DMS53 treated with DMSO at 0.1 percent for 48 hours (cell line): ENCODE data around the gene DDX60.
A peak's percentile ranks its signal among the peaks of the same experiment; 100 is the strongest.
"Not testable (repeated sequence)": the region's sequence is repeated elsewhere in the genome, so short reads cannot be mapped to it uniquely, and the experiment has no call there.

ENCODE experiments used
- DNase-seq: peaks from one replicate; lab custom pipeline; 2025; ENCODE audit not compliant: unreplicated experiment; lab: John Stamatoyannopoulos, UW

DDX60 gene, protein sequence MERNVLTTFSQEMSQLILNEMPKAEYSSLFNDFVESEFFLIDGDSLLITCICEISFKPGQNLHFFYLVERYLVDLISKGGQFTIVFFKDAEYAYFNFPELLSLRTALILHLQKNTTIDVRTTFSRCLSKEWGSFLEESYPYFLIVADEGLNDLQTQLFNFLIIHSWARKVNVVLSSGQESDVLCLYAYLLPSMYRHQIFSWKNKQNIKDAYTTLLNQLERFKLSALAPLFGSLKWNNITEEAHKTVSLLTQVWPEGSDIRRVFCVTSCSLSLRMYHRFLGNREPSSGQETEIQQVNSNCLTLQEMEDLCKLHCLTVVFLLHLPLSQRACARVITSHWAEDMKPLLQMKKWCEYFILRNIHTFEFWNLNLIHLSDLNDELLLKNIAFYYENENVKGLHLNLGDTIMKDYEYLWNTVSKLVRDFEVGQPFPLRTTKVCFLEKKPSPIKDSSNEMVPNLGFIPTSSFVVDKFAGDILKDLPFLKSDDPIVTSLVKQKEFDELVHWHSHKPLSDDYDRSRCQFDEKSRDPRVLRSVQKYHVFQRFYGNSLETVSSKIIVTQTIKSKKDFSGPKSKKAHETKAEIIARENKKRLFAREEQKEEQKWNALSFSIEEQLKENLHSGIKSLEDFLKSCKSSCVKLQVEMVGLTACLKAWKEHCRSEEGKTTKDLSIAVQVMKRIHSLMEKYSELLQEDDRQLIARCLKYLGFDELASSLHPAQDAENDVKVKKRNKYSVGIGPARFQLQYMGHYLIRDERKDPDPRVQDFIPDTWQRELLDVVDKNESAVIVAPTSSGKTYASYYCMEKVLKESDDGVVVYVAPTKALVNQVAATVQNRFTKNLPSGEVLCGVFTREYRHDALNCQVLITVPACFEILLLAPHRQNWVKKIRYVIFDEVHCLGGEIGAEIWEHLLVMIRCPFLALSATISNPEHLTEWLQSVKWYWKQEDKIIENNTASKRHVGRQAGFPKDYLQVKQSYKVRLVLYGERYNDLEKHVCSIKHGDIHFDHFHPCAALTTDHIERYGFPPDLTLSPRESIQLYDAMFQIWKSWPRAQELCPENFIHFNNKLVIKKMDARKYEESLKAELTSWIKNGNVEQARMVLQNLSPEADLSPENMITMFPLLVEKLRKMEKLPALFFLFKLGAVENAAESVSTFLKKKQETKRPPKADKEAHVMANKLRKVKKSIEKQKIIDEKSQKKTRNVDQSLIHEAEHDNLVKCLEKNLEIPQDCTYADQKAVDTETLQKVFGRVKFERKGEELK (N-terminal part only)

DNA sequence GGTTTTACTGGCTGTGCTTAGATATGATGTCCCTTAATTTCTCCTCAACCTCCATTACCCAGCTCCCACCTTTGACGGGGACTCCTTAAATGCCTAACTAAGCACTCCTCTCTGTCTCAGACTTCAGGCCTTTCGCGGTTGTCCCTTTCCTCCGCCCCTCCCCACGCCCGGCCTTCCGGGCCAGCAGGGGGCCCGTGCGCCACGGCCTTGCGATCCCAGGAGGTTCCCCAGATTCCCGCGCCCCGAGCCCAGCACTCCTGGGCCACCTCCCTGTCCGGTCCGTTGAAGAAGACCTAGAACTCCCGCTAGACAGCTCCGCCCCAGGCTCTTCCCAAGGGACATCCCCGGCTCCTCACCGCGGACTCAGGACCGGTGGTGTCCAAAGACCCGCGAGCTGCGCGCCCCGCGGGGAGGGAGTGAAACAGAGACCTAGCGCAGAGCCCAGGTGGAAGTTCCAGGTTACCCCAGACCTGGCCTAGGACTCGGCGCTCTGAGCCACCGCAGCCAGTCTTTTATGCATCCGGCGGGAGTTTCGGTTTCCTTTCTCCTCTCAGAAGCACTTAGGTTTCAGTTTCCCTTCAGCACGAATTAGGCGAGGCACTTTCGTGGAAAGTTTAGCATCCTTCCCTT is at the start of gene DDX60:
TSS of gene DDX60 (minus strand) at position 487 of the 630 bp plus-strand sequence. CDS start 7,493 bp downstream, outside the sequence.
- DNase-seq, result peak; percentile 53

DNA sequence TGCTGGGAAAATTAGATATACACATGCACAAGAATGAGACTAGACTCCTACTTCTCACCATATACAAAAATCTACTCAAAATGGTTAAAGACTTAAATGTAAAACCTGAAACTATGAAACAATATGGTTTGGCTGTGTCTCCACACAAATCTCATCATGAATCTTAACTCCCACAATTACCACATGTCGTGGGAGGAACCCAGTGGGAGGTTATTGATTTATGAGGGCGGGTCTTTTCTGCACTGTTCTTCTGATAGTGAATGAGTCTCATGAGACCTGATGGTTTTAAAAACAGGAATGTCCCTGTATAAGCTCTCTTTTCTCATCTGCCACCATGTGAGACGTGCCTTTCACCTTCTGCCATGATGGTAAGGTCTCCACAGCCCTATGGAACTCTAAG is 48.5 kb upstream of the DDX60 start:
- no peak for DNase-seq

DNA sequence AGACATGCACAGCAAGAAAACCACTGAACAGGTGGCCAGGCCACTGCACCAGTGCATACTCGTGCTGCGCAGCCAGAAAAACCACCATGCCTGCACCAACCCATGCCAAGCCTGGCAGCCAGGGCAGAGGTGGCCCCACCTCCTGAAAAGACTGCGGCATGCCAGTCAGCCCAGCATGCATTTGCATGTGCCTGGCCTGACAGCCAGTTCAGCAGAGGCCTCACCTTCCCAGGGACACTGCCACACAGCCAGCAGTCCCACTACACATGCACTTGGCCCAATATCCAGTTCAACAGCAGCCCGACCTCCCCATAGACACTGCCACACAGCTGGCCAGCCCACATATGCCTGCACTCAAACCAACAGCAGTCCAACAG is 43.5 kb upstream of the DDX60 start:
- no peak for DNase-seq

DNA sequence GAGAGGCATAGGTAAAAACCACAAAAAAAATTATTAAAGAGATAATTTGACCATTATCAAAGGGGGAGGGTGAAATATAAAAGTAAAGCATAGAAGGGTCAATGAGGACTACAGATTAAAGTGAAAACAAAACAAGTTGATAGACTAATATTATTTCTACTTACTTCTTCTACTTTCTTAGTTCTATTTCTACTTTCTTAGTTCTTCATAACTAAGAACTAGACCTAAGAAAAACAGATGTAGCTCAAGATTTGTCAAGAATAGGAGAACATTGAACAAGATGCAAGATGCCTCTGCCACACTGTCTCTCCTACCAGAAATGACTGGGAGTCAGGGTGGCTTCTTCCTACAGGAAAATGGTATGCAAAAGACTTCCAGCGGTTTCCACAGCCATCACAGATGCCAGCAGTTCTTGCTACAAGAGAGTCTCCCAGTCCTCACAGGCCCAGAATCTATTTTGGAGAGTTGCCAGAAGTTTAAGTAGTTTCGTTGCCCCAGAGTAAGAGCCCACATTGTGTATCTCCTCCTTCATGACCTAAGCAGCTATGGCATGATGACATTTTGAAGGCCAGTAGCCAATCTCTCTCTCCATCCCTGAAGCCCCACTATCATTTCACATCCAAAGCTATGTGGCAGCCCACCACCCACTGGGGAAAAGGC is 42.9 kb upstream of the DDX60 start:
- DNase-seq, result no peak

DNA sequence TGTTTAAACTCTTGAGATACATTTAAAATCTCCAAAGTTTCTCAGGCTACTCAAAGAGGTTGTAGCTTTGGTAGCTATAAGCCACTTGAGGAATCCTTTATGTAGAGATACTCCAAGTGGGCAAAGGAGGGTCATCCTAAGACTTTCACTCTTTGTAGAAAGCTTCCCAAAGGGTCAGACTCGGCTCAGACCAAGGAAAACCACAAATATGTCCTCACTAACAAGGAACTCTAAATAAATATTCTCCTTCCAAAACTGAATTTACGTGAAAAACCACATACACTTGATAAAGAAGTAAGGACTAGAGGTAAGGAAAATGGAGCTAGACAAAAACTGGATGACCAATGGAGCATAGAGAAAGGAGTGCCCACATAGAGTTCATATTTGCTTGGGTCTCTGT is 41.7 kb upstream of the DDX60 start:
- no peak for DNase-seq

DNA sequence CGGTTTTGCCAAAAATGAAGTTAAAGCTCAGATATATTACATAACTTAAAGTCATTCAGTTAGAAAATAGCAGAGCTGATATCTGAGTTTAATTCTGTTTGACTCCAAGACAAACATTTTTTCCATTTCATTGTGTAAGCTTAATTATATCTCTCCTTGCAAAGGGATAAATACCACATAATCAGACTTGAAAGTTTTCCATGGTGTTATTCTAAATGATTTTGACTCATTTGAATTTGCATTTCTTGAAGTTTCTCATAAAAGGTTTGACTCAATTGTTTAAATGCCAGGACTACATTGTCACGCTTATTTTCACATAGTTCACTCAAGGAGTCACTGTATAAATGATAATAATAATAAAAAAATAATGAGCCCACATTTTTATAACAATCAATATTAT is 39.4 kb upstream of the DDX60 start:
- no peak for DNase-seq

DNA sequence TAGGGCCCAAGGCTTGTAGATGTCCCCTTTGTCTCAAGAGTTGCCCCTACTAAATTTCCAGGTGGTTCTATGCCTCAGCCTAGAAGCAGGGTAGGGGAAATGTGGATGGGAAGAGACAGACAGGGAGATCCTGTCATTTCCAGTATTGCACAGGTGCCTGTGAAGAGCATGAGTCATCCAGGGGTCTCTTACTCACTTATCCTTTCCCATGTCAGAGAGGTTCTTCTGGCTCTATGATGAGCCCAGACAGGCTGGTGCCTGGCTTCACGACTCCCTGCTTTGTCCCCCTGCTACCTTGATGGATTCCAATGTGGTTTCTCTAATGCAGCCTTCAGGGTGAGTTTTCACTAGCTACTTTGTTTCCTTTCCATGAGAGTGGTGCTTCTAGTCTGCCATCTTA is 35.2 kb upstream of the DDX60 start:
- peak; percentile 7 for DNase-seq

DNA sequence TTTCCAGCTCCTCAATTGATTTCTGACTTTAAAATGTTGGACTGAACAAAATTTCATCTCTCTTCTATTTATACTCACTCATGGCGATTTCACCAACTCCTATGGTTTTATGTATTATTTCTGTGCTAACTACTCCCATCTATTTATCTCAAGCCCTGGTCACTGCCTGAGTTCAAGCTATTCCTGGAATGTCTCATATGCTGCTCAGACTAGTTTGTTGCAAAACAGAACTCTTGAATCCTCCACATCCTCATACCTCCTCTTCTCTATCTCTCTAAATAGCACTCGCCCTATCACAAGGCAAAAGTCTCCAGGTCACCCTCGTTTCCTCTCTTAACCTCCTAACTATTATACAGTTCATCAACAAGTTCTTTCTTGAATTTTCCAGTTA is 19.0 kb upstream of the DDX60 start:
- DNase-seq, result no peak

DNA sequence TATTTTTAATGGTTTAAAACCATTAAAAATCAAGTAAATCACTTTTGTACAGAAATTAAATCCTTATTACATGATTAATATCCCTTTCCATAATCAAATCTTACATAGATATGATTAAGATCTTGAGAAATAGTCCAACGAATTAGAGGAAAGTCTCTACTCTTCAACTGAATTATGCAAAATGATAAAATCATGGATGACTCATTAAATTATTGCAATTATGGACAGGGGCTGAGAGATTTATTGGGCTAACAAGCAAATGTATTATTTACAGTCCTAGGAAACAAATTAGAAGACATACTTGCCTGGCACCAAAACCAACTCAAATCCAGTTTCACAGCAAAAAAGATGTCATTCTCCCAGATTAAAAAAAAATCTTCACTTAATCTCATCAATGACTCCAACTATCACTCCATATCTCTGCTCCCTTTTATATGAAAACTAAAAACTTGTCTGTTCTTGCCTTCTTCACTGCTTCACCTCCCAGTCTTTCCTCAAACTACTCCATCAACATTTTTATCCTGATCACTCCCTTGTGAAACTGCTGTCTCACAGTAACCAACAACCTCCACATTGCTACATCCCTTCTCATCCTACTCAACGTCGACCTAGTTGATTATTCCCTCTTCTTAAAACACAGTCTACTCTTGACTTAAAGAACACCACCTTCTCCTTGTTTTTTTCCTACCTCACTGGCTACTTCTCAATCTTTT is 18.4 kb upstream of the DDX60 start:
- DNase-seq, result no peak

DNA sequence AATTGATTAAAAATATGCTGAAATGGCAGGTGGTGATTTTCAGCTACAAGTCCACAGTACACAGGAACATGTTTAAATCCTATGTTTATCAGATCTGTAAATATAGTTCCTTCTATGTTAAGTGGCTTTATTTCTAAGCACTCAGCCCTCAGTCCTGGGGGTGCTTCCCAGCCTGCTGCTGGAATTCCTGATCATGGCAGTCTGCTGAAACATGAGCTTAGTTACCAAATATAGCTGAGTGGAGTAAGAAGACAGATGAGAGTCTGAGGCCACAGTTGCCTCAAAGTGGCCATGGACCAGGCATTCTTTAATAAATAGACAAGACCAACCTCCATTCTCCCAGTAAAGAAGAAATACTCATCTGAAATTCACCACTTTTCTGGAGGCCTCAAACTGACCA is 17.1 kb upstream of the DDX60 start:
- DNase-seq, result no peak

DNA sequence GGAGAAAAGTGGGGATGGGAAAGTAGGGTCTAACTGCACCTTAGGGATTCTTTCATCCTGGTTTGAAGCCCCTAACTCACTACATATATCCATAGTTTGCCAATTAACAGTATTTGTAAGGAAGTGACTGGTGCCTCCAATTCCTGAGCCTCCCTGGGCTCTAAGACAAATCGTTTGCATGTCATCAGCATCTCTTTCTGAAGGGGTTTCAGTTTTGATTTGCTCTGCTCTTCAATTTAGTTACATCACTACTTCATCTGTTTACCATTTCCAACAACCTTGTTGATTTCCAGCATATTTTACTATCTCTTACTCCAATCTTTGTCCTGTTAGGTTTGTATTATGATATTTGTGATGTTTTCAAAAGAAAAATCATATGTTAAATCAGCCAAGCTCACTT is 15.5 kb upstream of the DDX60 start:
- DNase-seq, result no peak

DNA sequence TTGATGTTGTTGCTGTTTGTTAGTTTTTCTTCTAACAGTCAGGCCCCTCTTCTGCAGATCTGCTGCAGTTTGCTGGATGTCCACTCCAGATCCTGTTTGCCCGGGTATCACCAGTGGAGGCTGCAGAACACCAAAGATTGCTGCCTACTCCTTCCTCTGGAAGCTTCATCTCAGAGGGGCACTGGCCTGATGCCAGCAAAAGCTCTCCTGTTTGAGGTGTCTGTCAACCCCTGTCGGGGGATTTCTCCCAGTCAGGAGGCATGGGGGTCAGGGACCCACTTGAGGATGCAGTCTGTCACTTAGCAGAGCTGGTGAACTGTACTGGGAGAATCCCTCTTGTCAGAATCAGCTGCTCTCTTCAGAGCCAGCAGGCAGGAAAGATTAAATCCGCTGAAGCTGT is 12.0 kb upstream of the DDX60 start:
- not testable (repeated sequence) for DNase-seq

DNA sequence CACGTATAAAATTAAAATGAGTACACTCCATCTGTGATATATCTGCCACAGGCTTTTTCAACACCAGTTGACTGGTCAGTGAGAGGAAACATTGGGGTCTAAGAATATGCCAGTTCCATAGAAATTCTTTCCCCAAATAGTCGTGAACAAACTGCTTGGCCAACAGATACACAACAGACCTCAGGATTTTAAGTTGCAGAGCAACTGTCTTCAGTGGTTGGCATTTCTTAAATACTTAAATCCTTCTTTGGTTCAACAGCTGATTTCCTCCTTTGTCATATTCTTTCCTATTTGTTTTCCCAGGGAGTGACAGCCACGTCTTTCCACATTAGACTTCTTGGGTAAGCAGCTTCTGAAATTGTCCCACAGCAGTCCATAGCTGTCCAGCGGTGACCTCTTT is 7.0 kb upstream of the DDX60 start:
- DNase-seq, result no peak

DNA sequence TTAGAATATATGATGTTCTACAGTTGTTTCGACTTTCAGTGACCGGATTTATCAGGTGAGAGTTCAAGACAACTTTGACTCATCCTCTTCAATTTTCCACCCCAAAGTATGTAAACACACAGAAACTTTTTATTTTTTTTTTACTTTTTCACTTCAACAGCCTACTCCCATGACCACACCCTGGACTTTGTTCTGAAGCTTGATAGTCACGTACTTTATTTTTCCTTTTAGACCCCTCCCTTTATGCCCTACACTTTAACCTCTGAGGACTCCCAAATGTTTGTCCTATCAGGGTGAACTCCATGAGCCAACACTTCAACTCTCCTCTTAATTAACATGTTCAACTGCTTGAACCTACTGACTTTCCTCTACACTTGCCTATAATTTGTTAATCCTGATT is 2.5 kb upstream of the DDX60 start:
- DNase-seq, result no peak

DNA sequence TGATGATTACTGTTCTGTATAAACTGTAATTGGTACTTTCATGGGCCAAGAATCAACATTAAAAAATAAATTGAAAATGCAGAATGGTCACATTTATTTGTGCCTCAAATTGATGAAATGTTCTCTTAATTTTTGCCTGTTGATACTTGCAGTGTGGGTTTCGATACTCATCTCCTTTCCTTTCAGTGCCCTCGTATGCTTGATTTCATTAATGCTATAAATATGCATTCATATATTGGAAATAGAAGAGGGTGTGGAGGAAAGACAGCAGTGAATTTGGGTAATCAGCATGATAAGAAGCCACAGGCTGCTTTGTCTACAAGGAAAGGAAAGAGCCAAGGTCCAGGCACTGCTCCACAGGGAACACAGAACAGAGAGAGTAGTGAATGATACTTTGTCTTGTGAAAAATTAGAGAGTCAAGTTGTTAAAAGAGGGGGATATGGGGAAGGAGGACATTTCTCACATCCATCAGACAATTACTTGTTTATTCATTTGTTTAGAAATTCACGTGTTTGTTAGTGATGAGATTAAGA is 1.0 kb upstream of the DDX60 start:
- no peak for DNase-seq

DNA sequence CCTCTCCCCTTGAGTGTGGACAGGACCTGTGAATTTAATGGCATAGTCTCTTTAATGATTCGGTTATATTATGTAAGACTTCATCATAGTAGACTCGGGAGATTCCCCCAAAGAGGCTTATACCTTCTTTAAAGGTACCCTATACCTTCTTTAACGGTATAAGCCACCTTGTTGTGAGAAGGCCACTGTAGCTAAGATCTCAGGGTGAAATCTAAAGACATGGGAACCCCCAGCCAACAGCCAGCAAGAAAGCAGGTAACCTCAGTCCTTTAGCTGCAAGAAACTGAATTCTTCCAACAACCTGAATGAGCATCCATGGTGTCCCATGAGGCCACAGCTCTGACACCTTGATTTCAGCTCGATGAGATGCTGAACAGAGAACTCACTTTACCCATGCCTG is 931 bp downstream of the DDX60 start:
- DNase-seq, result no peak

DNA sequence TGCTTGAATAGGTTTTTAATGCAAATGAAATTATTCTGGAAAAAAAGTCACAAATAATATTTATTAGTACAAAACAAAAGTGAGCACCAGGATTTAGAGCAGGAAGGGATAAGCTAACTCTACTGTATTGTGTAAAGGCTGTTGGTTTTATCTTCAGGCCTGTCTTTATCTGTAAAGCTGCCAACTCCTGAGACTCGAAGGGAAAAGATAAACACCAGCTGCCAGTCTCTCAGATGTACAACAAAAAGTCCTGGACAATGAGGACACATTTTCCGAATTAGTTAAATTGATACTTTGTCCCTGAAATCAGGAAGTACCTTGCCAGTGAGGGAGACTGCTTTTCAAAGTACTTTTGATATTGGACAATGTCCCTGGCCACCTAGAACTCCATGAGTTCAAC is 8.8 kb downstream of the DDX60 start:
- no peak for DNase-seq

DNA sequence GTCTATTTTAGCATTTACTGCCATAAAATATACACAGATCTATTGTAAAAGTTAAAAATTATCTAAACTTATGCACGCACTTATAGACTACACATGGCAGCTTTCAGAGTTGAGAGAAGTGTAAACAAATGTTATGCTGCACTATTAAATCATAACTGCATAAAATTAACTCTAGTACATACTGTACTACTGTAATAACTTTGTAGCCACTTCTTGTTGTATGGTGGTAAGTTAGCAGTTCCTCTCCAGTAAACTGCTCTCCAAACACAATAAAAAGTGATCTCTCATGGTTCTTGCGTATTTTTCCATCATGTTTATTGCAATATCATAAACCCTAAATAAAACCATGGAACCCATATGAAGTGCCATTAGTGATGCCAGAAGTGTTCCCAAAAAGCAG is 9.6 kb downstream of the DDX60 start:
- no peak for DNase-seq

DNA sequence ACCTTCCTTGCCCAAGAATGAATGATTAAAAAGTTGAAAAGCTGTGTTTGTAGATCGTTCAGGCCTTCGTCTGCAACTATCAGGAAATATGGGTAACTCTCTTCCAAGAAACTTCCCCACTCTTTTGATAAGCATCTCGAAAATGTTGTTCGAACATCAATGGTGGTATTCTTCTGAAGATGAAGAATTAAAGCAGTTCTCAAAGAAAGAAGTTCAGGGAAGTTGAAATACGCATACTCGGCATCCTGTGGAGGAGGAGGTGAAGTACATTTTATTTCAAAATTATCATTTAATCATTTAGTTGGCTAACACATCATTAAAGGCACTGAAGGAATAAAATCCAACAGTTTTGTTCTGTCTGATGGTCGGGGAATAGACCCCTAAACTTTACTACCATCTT is 12.1 kb downstream of the DDX60 start:
- DNase-seq, result no peak
